LNCaP clone FGC (cell line): ENCODE measurements around the gene SETSIP.
"Not testable (repeated sequence)": the region's sequence is repeated elsewhere in the genome, so short reads cannot be mapped to it uniquely, and the experiment has no call there.

ENCODE experiments used
- DNase-seq: peaks from one replicate; pipeline ENCODE4 v3.0.0-alpha.2; 2011; ENCODE audit warnings: low read depth
- H3K4me3 ChIP-seq: 2 replicates; pipeline ENCODE4 v1.5.1; 2011; ENCODE audit warnings: mild to moderate bottlenecking, low read depth, low read length, control low read depth
- TF ChIP-seq, protein P1 (sequence below): IDR thresholded peaks from 2 replicates; pipeline ENCODE4 v1.5.1; 2012; ENCODE audit warnings: mild to moderate bottlenecking; ENCODE audit not compliant: control insufficient read depth, insufficient read depth; ENCODE audit errors: extremely low read depth

The SETSIP gene

DNA sequence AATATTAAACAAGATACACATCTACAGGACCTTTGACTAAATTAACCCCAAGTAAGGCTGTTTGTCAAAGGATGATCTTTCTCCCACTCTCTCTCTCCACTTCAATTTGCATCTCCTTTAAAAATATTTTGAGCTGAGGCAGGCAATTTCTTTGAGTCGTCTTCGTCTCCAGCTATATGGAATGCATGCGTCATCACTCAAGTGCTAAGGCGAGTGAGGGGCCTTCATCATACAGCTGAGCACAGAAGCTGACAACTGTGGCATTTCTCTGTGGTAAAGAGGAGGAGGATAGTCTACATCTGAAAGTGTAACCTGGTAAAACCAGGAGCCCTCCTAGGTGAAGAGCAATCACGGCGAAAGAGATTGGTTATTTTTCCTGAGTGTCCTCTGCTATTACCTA, 37.8 kb downstream of the SETSIP start:
- no peak overlapping the region for H3K4me3 ChIP-seq
- DNase-seq = no peak

DNA sequence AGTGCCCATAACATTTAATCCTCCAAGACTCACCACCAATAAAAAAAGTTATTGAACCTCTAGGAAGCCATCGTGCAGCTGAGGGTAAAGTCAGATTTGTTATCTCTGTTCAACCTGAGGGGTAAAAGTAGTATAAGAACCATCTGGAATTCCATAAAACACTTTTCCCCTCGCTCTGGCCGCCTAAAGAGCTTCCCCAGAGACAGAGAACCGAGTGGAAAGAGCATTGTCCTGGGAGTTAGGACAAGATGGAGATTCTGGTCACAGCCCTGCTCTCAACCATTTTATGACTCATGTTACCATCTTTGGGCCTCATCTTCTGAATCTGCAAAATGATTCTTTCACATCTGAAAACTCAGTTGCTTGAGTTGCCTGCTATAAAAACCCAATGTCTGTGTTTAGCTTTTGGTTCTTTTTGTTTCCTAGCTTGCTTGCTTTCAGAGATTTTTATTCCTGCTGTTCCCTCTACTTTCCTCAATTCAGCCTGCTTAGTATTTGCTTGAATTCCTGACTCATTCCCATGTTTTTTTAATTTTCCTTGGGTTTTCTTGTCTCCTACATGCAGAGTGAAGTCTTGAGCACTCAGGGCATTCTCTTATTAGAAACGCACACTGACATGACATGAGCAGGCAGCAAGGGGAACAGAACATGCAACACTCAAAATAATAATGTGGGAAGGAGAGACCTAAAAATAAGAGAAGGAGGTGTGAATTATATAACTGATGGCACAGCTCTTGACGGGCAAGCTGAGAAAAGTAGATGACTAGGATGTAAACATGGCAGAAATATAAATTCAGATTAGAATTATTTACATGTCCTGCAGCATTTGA, 43.7 kb downstream of the SETSIP start:
- no peak for DNase-seq
- H3K4me3 ChIP-seq = no peak overlapping the region
- TF ChIP-seq, protein P1, sequence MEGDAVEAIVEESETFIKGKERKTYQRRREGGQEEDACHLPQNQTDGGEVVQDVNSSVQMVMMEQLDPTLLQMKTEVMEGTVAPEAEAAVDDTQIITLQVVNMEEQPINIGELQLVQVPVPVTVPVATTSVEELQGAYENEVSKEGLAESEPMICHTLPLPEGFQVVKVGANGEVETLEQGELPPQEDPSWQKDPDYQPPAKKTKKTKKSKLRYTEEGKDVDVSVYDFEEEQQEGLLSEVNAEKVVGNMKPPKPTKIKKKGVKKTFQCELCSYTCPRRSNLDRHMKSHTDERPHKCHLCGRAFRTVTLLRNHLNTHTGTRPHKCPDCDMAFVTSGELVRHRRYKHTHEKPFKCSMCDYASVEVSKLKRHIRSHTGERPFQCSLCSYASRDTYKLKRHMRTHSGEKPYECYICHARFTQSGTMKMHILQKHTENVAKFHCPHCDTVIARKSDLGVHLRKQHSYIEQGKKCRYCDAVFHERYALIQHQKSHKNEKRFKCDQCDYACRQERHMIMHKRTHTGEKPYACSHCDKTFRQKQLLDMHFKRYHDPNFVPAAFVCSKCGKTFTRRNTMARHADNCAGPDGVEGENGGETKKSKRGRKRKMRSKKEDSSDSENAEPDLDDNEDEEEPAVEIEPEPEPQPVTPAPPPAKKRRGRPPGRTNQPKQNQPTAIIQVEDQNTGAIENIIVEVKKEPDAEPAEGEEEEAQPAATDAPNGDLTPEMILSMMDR = no peak

More for the DNA sequence above, 37.8 kb downstream of the SETSIP start:
- TF ChIP-seq, protein P1 = no peak

DNA sequence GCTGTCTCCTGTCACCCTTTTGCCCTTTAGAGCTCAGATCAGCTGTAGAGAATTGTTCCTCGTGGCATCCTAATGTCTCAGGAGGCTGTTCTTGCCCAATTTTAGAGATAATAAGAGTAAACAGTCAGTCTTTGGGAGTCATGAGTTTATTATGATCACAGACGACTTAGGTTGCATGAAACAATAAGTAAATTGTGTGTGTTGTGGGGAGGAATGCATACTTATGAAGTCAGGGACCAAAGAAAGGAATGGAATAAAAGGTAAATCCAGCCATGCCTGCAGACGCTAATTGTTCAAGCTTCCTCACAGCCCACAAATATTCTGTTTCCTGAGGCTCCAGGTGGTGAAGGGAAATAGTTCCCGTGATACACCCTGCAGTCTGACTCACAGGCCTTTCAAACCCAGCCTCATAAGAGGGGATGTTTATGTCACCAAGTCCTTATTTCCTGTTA, 44.5 kb downstream of the SETSIP start:
- H3K4me3 ChIP-seq = peak overlapping the region; percentile 53; the same call in 1 of the 2 replicates
- TF ChIP-seq, protein P1 = no peak
- DNase-seq = no peak

GRCh38 chr1:92029241-92029922, 45.8 kb downstream of the SETSIP start:
- no peak for DNase-seq
- TF ChIP-seq, protein P1 = no peak
- peak overlapping the region; percentile 53 for H3K4me3 ChIP-seq

DNA sequence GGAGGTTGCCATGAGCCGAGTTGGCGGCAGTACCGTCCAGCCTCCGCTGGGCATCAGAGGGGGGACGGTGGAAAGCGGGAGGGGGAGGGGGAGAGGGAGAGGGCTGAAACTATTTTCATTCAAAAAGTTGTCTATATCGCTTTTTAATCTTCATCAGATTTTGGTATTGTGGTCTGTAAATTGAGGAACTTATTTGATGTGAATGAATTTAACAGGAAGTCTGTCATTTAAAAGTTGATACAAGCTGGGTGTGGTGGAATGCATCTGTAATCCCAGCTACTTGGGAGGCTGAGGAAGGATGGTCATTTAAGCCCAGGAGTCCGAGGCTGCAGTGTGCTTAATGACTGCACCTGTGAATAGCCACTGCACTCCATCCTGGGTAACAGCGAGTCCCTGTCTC, 48.4 kb downstream of the SETSIP start:
- no peak overlapping the region for H3K4me3 ChIP-seq
- DNase-seq = no peak
- TF ChIP-seq, protein P1 = no peak

GRCh38 chr1:92026042-92026441, 49.2 kb downstream of the SETSIP start:
- H3K4me3 ChIP-seq = not testable (repeated sequence)

More at GRCh38 chr1:92026042-92026441, 49.2 kb downstream of the SETSIP start:
- DNase-seq = not testable (repeated sequence)
